ENCODE measurements around the gene JADE2.
"Not testable (repeated sequence)": the region's sequence is repeated elsewhere in the genome, so short reads cannot be mapped to it uniquely, and the experiment has no call there.

JADE2 gene

GRCh38 chr5:134524826-134525682 lies at the start of gene JADE2:
TSS of gene JADE2 (plus strand) at chr5:134525670. CDS start at chr5:134535858, 10,188 bp downstream.
- peak; percentile 55 for DNase-seq (ENCODE audit: low spot score)

- no peak for DNase-seq (ENCODE audit: low spot score)
Measured at GRCh38 chr5:134477462-134478245, 47.8 kb upstream of the JADE2 start.

- DNase-seq (ENCODE audit: low spot score), result no peak
Measured at GRCh38 chr5:134479839-134480238, 45.6 kb upstream of the JADE2 start.

- no peak for DNase-seq (ENCODE audit: low spot score)
Measured at GRCh38 chr5:134489227-134489944, 36.1 kb upstream of the JADE2 start.

- no peak for DNase-seq (ENCODE audit: low spot score)
Measured at GRCh38 chr5:134490255-134490924, 35.1 kb upstream of the JADE2 start.

- no peak for DNase-seq (ENCODE audit: low spot score)
Measured at GRCh38 chr5:134490925-134491271, 34.6 kb upstream of the JADE2 start.

GRCh38 chr5:134491841-134492442 lies 33.5 kb upstream of the JADE2 start:
- DNase-seq (ENCODE audit: low spot score), result no peak

- no peak for DNase-seq (ENCODE audit: low spot score)
Measured at GRCh38 chr5:134492568-134492967, 32.9 kb upstream of the JADE2 start.

GRCh38 chr5:134493461-134494055 lies 31.9 kb upstream of the JADE2 start:
- no peak for DNase-seq (ENCODE audit: low spot score)

GRCh38 chr5:134494780-134495179 lies 30.7 kb upstream of the JADE2 start:
- no peak for DNase-seq (ENCODE audit: low spot score)

- not testable (repeated sequence) for DNase-seq (ENCODE audit: low spot score)
Measured at GRCh38 chr5:134499905-134500304, 25.6 kb upstream of the JADE2 start.

GRCh38 chr5:134500699-134501430 lies 24.6 kb upstream of the JADE2 start:
- DNase-seq (ENCODE audit: low spot score), result no peak

GRCh38 chr5:134502259-134502658 lies 23.2 kb upstream of the JADE2 start:
- no peak for DNase-seq (ENCODE audit: low spot score)

- DNase-seq (ENCODE audit: low spot score), result peak; percentile 53
Measured at GRCh38 chr5:134503088-134503936, 22.2 kb upstream of the JADE2 start.

- DNase-seq (ENCODE audit: low spot score), result no peak
Measured at GRCh38 chr5:134503937-134504437, 21.5 kb upstream of the JADE2 start.

GRCh38 chr5:134504629-134505300 lies 20.7 kb upstream of the JADE2 start:
- no peak for DNase-seq (ENCODE audit: low spot score)

GRCh38 chr5:134506054-134507039 lies 19.1 kb upstream of the JADE2 start:
- DNase-seq (ENCODE audit: low spot score), result peak; percentile 87
